Activated T-helper 1 cell treated with anti-CD3 and anti-CD28 coated beads, Interleukin-12 subunit alpha, Interleukin-12 subunit beta, Interleukin-2, Interleukin-4 antibody, amounts not matched to agents 30 ng/mL and 10 ng/mL and 1 ng/mL, durations not matched to agents 14 hours and 24 hours and 36 hours (primary cell): ENCODE results near the gene ZNF687. TPM values are rescaled to one million over a fixed set of nuclear protein-coding genes. Genes with fewer than 3 reads are reported as not detected.

Experiments used
- DNase-seq: peaks from one replicate; pipeline ENCODE4 v3.0.0; 2021; ENCODE audit warnings: low spot score
- H3K27ac Mint-ChIP-seq: one replicate; pipeline ENCODE4 v1.8.0; 2021; ENCODE audit warnings: mild to moderate bottlenecking, mixed read lengths
- H3K27me3 Mint-ChIP-seq: one replicate; pipeline ENCODE4 v1.8.0; 2022; ENCODE audit warnings: mild to moderate bottlenecking, moderate library complexity, mixed read lengths; ENCODE audit not compliant: insufficient read depth
- H3K36me3 Mint-ChIP-seq: one replicate; pipeline ENCODE4 v1.8.0; 2021; ENCODE audit warnings: low read depth, mixed read lengths
- H3K4me1 Mint-ChIP-seq: one replicate; pipeline ENCODE4 v1.8.0; 2021; ENCODE audit warnings: low read depth, mixed read lengths
- H3K4me3 Mint-ChIP-seq: one replicate; pipeline ENCODE4 v1.8.0; 2021; ENCODE audit warnings: mild to moderate bottlenecking, moderate library complexity, mixed read lengths
- H3K9me3 Mint-ChIP-seq: one replicate; pipeline ENCODE4 v1.8.0; 2021; ENCODE audit warnings: mixed read lengths
- intact Hi-C: fragments of 100-400 bp; cut with micrococcal nuclease; formaldehyde crosslinking; loops from one replicate; pipeline ENCODE4 v1.15.1; 2024
- total RNA-seq: library from RNA; stranded (reverse); gene quantifications from 2 replicates; pipeline ENCODE4 v1.2.3, GENCODE V29; 2022

ZNF687 gene
- total RNA-seq, 1 donor from 2014 or later: 26.9 TPM

- no peaks in the 10 kb centered on the region for H3K9me3 Mint-ChIP-seq
- peaks cover 33% of the 10 kb centered on the region for H3K36me3 Mint-ChIP-seq
- no peak for DNase-seq
- no peak overlapping the region for H3K4me3 Mint-ChIP-seq
- H3K4me1 Mint-ChIP-seq: peaks cover 22% of the 10 kb centered on the region
- H3K27me3 Mint-ChIP-seq: no peaks in the 10 kb centered on the region
- no peak overlapping the region for H3K27ac Mint-ChIP-seq
- intact Hi-C loops: no loop called here
Observed at GRCh38 chr1:151286619-151287340, 4.7 kb downstream of the ZNF687 start.

GRCh38 chr1:151287341-151287699 is 5.2 kb downstream of the ZNF687 start:
- no peak for DNase-seq
- Mint-ChIP-seq H3K27me3 (no peaks in the 10 kb centered on the region), H3K4me3 (no peak overlapping the region), H3K27ac (no peak overlapping the region), H3K36me3 (peaks cover 34% of the 10 kb centered on the region), H3K9me3 (no peaks in the 10 kb centered on the region), H3K4me1 (peaks cover 22% of the 10 kb centered on the region)
- intact Hi-C loops: no loop called here

GRCh38 chr1:151287767-151288500 is 5.8 kb downstream of the ZNF687 start:
- H3K27me3 Mint-ChIP-seq: no peaks in the 10 kb centered on the region
- no peak overlapping the region for H3K4me3 Mint-ChIP-seq
- DNase-seq: no peak
- H3K27ac Mint-ChIP-seq: no peak overlapping the region
- intact Hi-C loops: no loop called here
- peaks cover 38% of the 10 kb centered on the region for H3K36me3 Mint-ChIP-seq
- H3K9me3 Mint-ChIP-seq: no peaks in the 10 kb centered on the region
- peaks cover 21% of the 10 kb centered on the region for H3K4me1 Mint-ChIP-seq

GRCh38 chr1:151288502-151288901 is 6.4 kb downstream of the ZNF687 start:
- no peaks in the 10 kb centered on the region for H3K27me3 Mint-ChIP-seq
- H3K9me3 Mint-ChIP-seq: no peaks in the 10 kb centered on the region
- peaks cover 42% of the 10 kb centered on the region for H3K36me3 Mint-ChIP-seq
- DNase-seq: no peak
- intact Hi-C loops: no loop called here
- H3K27ac Mint-ChIP-seq: peak overlapping the region; percentile 53
- no peak overlapping the region for H3K4me3 Mint-ChIP-seq
- peaks cover 15% of the 10 kb centered on the region for H3K4me1 Mint-ChIP-seq

- no peaks in the 10 kb centered on the region for H3K27me3 Mint-ChIP-seq
- intact Hi-C loops: no loop called here
- peaks cover 44% of the 10 kb centered on the region for H3K36me3 Mint-ChIP-seq
- no peak for DNase-seq
- H3K4me1 Mint-ChIP-seq: peaks cover 7% of the 10 kb centered on the region
- peak overlapping the region; percentile 53 for H3K27ac Mint-ChIP-seq
- no peak overlapping the region for H3K4me3 Mint-ChIP-seq
- no peaks in the 10 kb centered on the region for H3K9me3 Mint-ChIP-seq
Observed at GRCh38 chr1:151289080-151289935, 7.2 kb downstream of the ZNF687 start.

- Mint-ChIP-seq H3K9me3 (no peaks in the 10 kb centered on the region), H3K36me3 (peaks cover 48% of the 10 kb centered on the region), H3K27me3 (no peaks in the 10 kb centered on the region)
Observed at GRCh38 chr1:151289991-151290708, 8.1 kb downstream of the ZNF687 start.

GRCh38 chr1:151290709-151291303 is 8.7 kb downstream of the ZNF687 start:
- intact Hi-C loops: no loop called here
- DNase-seq: no peak
- no peak overlapping the region for H3K27ac Mint-ChIP-seq
- no peaks in the 10 kb centered on the region for H3K9me3 Mint-ChIP-seq
- no peaks in the 10 kb centered on the region for H3K27me3 Mint-ChIP-seq
- H3K36me3 Mint-ChIP-seq: peaks cover 49% of the 10 kb centered on the region
- no peak overlapping the region for H3K4me3 Mint-ChIP-seq
- H3K4me1 Mint-ChIP-seq: no peaks in the 10 kb centered on the region

More at GRCh38 chr1:151289991-151290708, 8.1 kb downstream of the ZNF687 start:
- Mint-ChIP-seq H3K27ac (no peak overlapping the region), H3K4me1 (no peaks in the 10 kb centered on the region), H3K4me3 (no peak overlapping the region)
- DNase-seq: no peak
- intact Hi-C loops: no loop called here

GRCh38 chr1:151292207-151293030 is 10.3 kb downstream of the ZNF687 start:
- DNase-seq: no peak
- Mint-ChIP-seq H3K4me1 (no peaks in the 10 kb centered on the region), H3K27me3 (no peaks in the 10 kb centered on the region), H3K36me3 (peaks cover 40% of the 10 kb centered on the region), H3K9me3 (no peaks in the 10 kb centered on the region), H3K4me3 (no peak overlapping the region), H3K27ac (peak overlapping the region; percentile 40)
- intact Hi-C loops: no loop called here

- DNase-seq: no peak
- Mint-ChIP-seq H3K4me1 (no peaks in the 10 kb centered on the region), H3K9me3 (no peaks in the 10 kb centered on the region), H3K27ac (peak overlapping the region; percentile 40), H3K4me3 (no peak overlapping the region), H3K36me3 (peaks cover 42% of the 10 kb centered on the region), H3K27me3 (no peaks in the 10 kb centered on the region)
- intact Hi-C loops: no loop called here
Observed at GRCh38 chr1:151293093-151293492, 11.0 kb downstream of the ZNF687 start.

GRCh38 chr1:151294742-151295462 is 12.8 kb downstream of the ZNF687 start:
- H3K36me3 Mint-ChIP-seq: peaks cover 45% of the 10 kb centered on the region
- DNase-seq: no peak
- intact Hi-C loops: no loop called here
- H3K27ac Mint-ChIP-seq: no peak overlapping the region
- no peak overlapping the region for H3K4me3 Mint-ChIP-seq
- no peaks in the 10 kb centered on the region for H3K4me1 Mint-ChIP-seq
- no peaks in the 10 kb centered on the region for H3K27me3 Mint-ChIP-seq
- no peaks in the 10 kb centered on the region for H3K9me3 Mint-ChIP-seq

GRCh38 chr1:151309811-151310323 is 27.8 kb downstream of the ZNF687 start:
- Mint-ChIP-seq H3K27me3 (no peaks in the 10 kb centered on the region), H3K36me3 (peaks cover 47% of the 10 kb centered on the region), H3K9me3 (no peaks in the 10 kb centered on the region), H3K4me1 (peaks cover 37% of the 10 kb centered on the region), H3K4me3 (no peak overlapping the region), H3K27ac (no peak overlapping the region)
- DNase-seq: no peak
- intact Hi-C loops: loop anchor here (2.0 kb wide), 2 partner anchors 31 to 89 kb away; partner anchors contain the start of gene PSMB4
